CD4-positive, alpha-beta T cell treated with Interleukin-4 for 4 hours (primary cell): ENCODE results near the gene SANBR.
"Not testable (repeated sequence)": the region's sequence is repeated elsewhere in the genome, so short reads cannot be mapped to it uniquely, and the experiment has no call there.

Source experiments
- DNase-seq: peaks from one replicate; pipeline ENCODE4 v3.0.0-alpha.2; 2020

The SANBR gene

GRCh38 chr2:61065714-61066709, at the start of gene SANBR:
SANBR (plus strand) TSS chr2:61065871; CDS start chr2:61070351, 4,480 bp downstream.
- DNase-seq = peak; percentile 80

DNA sequence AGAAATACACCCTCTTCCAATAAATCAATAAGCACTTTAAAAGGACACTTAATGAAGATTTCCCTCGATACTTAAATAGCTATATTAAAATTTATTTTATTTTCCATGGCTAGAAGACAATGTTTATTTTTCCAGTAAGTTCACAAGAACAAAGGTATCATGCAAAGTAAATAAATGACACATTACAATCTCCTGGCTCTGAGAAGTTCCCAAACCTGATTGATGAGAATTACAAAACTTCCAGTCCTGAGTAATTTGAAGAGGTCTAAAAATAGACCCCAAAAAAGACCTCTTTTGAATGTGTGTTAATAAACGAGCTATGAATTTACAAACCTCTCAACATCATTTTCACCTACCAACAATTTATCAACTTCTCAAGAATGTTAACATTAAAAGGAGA, 49.7 kb upstream of the SANBR start:
- no peak for DNase-seq

GRCh38 chr2:61016392-61017002, 49.2 kb upstream of the SANBR start:
- DNase-seq = no peak

DNA sequence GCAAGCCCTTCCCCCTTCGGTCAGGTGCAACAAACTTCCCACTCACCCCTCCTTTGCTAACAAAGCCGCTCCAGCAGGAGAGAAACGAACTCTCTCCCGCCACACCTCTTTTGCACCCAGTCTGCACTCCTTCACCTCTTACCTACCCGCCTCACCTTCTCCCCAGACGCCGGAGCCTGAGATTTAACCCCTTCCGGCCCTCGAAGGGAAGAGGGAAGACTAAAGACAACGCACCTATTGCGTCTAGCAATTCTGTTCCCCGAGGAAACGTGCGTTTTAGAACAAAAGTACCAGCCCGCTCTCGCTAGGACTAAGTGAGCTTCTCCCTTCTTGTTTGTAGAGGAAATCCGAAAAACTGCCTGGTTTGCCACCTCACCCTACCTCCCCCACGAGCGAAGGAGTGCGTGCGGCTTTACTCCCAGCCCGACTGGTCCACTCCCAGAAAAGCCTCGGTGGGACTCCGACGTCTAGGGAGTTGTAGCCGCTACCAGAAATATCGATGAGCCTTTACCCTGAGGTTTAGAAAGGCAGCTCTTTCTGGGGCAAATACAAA, 48.6 kb upstream of the SANBR start:
- peak; percentile 71 for DNase-seq

DNA sequence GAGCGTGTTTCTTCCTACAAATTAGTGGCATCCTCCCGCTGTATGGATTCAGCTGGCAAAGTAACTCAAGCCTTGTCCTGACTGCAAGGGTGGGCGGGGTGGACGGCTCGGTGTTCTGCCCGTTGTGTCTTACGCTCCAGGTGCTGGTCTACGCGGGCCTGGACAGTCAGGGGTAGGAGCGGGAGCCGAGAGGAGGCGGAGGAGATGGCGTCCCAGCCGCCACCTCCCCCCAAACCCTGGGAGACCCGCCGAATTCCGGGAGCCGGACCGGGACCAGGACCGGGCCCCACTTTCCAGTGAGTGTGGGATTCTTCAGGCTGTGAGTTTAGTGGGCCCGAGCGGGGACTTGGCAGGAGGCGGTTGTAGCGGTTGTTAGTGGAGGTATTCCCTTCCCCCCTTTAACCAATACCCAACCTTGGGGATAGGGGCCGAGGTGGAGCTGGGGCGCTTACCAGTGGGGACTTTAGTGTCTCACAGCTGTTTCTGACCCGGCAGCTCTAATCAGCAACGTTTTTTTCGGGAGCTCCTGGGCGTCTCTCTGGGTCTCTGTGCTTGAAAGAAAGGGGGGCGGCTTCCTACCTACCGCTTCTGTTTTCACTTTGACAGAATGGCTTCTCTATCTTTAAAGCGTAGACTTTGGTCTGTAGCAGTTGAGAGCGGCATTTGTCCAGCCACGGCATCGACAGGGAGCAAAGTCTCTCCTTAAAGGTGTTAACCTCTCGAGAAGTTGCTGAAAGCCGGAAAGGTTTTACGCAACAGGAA, 47.9 kb upstream of the SANBR start, which contains the start of the genes PEX13 and PUS10:
TSS of gene PEX13 (plus strand) at position 165 of the 762 bp plus-strand sequence. CDS start at position 205, 40 bp downstream.
TSS of gene PUS10 (minus strand) at position 700 of the 762 bp plus-strand sequence. CDS start 6,365 bp downstream, outside the sequence.
- peak; percentile 61 for DNase-seq

DNA sequence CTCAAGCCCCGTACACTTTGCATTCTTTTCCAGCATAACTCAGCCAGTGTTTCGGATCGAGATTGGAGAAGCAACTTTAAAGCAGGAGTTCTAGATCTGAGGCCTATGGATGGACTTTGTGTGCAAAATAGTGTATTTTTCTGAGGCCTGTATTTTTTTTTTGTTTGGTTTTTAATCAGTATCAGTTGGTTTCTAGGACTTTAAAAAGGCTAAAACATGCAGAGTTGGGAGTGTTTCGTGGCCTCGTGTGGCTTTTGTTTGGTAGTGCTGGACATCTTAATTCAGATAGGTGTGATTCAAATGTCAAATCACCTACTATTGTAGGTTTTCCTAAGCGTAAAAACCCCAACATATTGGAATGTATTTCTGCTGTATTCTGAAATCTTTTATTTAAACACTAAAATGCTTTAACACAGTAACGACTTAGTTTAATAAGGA, 47.3 kb upstream of the SANBR start:
- DNase-seq = no peak

DNA sequence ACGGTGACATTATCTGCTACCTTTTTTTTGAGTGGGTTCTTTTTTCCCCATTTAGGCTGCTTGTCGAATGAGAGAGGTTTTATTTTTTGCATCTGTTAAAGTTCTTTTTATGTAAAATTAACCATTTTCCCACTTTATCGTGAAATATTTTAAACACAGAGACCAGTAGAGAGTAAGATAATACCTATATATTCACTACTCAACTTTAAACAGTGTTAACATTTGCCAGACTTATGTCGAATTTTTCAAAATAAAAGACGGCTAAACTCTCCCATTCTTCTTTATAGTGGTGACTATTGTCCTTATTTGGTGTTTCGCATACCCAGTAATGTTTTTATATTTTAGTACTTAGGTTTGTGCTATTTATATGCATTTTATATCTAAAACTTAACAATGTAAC, 46.9 kb upstream of the SANBR start:
- no peak for DNase-seq

GRCh38 chr2:61021228-61021660, 44.4 kb upstream of the SANBR start:
- no peak for DNase-seq

DNA sequence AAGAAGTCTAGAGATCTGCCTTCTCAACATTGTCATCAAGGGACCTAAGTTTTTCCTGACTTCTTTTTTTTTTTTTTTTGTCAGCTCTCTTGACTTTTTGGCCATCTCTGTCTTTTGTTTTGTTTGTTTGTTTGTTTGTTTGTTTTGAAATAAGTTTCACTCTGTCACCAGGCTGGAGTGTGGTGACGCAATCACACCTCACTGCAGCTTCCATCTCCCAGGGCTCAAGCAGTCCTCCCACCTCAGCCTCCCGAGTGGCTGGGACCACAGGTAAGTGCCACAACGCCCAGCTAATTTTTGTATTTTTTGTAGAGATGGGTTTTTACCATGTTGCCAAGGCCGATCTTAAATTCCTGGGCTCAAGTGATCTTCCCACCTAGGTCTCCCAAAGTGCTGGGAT, 42.0 kb upstream of the SANBR start:
- no peak for DNase-seq

GRCh38 chr2:61029533-61029932, 36.1 kb upstream of the SANBR start:
- no peak for DNase-seq

GRCh38 chr2:61034592-61034991, 31.1 kb upstream of the SANBR start:
- DNase-seq = not testable (repeated sequence)

GRCh38 chr2:61036643-61037042, 29.0 kb upstream of the SANBR start:
- DNase-seq = not testable (repeated sequence)

GRCh38 chr2:61042807-61043206, 22.9 kb upstream of the SANBR start:
- DNase-seq = no peak

- peak; percentile 16 for DNase-seq
Measured at GRCh38 chr2:61044636-61045035, 21.0 kb upstream of the SANBR start.

DNA sequence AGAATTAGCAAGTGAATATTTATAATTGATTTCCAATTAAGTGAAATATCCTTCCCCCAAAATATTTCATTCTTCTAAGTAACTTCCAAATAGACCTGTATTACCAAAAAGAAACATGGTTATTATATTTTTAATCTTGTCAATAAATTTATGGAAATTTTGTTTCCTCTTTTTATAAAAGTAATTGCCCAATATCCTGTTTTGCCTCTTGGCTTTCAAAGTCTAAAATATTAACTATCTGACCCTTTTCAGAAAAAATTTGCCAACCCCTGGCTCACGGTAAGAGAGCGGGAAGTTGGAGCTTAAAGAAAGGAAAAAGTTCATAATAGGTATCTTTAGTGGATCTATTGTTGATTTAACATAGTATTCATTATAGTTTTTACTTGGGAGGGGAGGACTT, 20.4 kb upstream of the SANBR start:
- DNase-seq = no peak

GRCh38 chr2:61045999-61046398, 19.7 kb upstream of the SANBR start:
- no peak for DNase-seq

GRCh38 chr2:61055557-61055956, 10.1 kb upstream of the SANBR start:
- peak; percentile 4 for DNase-seq

DNA sequence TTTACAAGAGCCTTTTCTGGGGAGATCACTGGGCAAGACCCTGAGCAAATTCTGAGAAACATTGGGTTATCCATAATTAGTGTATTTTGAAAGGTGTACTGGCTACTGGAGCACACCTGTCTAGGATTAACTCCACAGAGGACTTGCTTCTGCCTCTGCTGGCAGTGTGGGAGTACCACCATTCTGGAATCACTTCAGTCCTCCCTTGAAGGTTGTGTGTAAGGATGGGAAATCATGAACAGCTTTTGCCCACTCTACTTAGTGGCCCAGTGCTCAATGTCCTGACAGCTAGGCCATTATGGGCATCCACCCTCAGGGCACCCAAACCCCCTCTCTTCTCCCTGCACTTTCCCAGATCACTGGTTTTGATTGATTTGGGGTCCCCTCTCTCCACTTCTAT, 8.1 kb upstream of the SANBR start:
- no peak for DNase-seq

GRCh38 chr2:61059382-61059781, 6.3 kb upstream of the SANBR start:
- DNase-seq = no peak

GRCh38 chr2:61074100-61074499, 8.4 kb downstream of the SANBR start:
- no peak for DNase-seq

DNA sequence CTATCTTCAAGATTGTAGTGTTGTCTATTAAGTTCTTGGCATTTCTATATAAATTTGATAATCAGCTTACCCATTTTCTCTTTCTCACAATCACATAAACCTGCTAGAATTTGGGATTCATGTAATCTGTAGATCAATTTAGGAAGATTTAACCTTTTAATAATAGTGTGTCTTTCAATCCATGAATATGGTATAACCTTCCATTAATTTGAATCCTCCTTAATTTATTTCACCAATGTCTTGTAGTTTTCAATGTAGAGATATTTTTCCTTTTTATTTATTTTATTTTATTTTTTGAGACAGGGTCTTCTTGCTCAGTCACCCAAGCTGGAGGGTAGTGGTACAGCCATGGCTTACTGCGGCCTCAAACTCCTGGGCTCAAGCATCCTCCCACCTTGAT, 20.2 kb downstream of the SANBR start:
- no peak for DNase-seq

DNA sequence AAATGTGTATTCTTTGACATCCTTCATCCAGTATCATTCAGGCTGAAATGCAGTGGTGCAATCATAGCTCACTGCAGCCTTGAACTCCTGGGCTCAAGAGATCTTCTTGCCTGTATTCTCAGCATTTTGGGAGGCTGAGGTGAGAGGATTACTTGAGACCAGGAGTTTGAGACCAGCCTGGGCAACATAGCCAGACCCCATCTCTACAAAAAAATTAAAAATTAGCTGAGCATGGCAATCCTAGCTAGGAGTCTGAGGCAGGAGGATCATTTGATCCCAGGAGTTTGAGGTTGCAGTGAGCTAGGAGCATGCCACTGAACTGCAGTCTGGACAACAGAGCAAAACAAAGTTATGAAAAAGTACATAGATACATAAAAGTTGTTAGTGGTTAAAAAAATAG, 24.1 kb downstream of the SANBR start:
- DNase-seq = no peak
